NCI-H146 treated with DMSO at 0.1 percent for 48 hours (cell line): ENCODE data around the gene LRCOL1.

Experiments used
- DNase-seq: peaks from one replicate; lab custom pipeline; 2025; ENCODE audit not compliant: unreplicated experiment; lab: John Stamatoyannopoulos, UW

Gene LRCOL1

GRCh38 chr12:132610051-132610759 lies at the start of gene LRCOL1:
Gene LRCOL1, minus strand, starts transcription at chr12:132610582. Its CDS starts 4,331 bp downstream, at chr12:132606251.
- DNase-seq, result peak; percentile 26

- no peak for DNase-seq
Measured at GRCh38 chr12:132660052-132660451, 49.7 kb upstream of the LRCOL1 start.

- DNase-seq, result no peak
Measured at GRCh38 chr12:132659146-132659545, 48.8 kb upstream of the LRCOL1 start.

GRCh38 chr12:132658149-132658894 lies 47.9 kb upstream of the LRCOL1 start:
- no peak for DNase-seq

GRCh38 chr12:132657004-132657727 lies 46.8 kb upstream of the LRCOL1 start:
- no peak for DNase-seq

- no peak for DNase-seq
Measured at GRCh38 chr12:132653567-132654290, 43.3 kb upstream of the LRCOL1 start.

- peak; percentile 86 for DNase-seq
Measured at GRCh38 chr12:132651444-132652100, 41.2 kb upstream of the LRCOL1 start.

- no peak for DNase-seq
Measured at GRCh38 chr12:132649226-132649945, 39.0 kb upstream of the LRCOL1 start.

- DNase-seq, result no peak
Measured at GRCh38 chr12:132648616-132649225, 38.3 kb upstream of the LRCOL1 start.

- DNase-seq, result no peak
Measured at GRCh38 chr12:132647858-132648257, 37.5 kb upstream of the LRCOL1 start.

GRCh38 chr12:132646850-132647249 lies 36.5 kb upstream of the LRCOL1 start:
- no peak for DNase-seq

- no peak for DNase-seq
Measured at GRCh38 chr12:132642846-132643835, 32.8 kb upstream of the LRCOL1 start.

- DNase-seq, result no peak
Measured at GRCh38 chr12:132641811-132642650, 31.6 kb upstream of the LRCOL1 start.

- DNase-seq, result no peak
Measured at GRCh38 chr12:132640936-132641335, 30.6 kb upstream of the LRCOL1 start.

GRCh38 chr12:132639956-132640520 lies 29.7 kb upstream of the LRCOL1 start:
- DNase-seq, result no peak

- DNase-seq, result no peak
Measured at GRCh38 chr12:132638541-132639408, 28.4 kb upstream of the LRCOL1 start.
